ENCODE data around the gene NASP. TPM values are rescaled to one million over a fixed set of nuclear protein-coding genes. Genes with fewer than 3 reads are reported as not detected.

NASP gene
- total RNA-seq, 4 donors from 2014 or later: 44.3 to 79.7 (median 54.2) TPM

DNA sequence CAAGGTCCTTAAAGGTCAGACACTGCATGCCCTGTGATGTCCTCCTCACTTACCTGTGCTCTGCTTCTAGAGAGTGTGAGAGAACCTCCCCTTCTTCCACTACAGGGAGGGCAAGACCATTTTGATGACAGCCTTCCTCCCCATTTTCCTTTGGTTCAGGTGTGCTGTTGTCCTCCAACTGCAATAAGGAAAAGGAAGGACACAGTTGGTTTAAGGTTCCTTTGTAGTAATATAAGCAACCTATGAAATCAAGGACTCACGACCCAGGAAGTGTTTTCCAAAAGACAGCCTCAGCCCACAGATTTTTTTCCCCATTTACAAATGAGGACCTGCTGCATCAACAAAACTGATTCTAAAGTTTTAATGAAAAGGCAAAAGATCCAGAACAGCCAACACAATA is 46.6 kb downstream of the NASP start:
- no peaks in the 10 kb centered on the region for H3K9me3 ChIP-seq
- H3K27ac ChIP-seq: no peak overlapping the region
- peaks cover 0 to 97% of the 10 kb centered on the region in 2 donors for H3K36me3 ChIP-seq
- TF ChIP-seq, protein P1, sequence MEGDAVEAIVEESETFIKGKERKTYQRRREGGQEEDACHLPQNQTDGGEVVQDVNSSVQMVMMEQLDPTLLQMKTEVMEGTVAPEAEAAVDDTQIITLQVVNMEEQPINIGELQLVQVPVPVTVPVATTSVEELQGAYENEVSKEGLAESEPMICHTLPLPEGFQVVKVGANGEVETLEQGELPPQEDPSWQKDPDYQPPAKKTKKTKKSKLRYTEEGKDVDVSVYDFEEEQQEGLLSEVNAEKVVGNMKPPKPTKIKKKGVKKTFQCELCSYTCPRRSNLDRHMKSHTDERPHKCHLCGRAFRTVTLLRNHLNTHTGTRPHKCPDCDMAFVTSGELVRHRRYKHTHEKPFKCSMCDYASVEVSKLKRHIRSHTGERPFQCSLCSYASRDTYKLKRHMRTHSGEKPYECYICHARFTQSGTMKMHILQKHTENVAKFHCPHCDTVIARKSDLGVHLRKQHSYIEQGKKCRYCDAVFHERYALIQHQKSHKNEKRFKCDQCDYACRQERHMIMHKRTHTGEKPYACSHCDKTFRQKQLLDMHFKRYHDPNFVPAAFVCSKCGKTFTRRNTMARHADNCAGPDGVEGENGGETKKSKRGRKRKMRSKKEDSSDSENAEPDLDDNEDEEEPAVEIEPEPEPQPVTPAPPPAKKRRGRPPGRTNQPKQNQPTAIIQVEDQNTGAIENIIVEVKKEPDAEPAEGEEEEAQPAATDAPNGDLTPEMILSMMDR (IDR thresholded peaks at IDR 0.05): no peak
- no peak for TF ChIP-seq POLR2AphosphoS5 (IDR thresholded peaks at IDR 0.05)
- TF ChIP-seq EP300 (IDR thresholded peaks at IDR 0.05): no peak
- TF ChIP-seq POLR2A (IDR thresholded peaks at IDR 0.05): no peak
- ATAC-seq: no peak
- no peaks in the 10 kb centered on the region for H3K27me3 ChIP-seq
- WGBS, 2 donors (ENCODE audit: low coverage in 1 of 2): 50 to 80% methylated on average over 1 of the region's 1 CpG
- H3K4me1 ChIP-seq: peaks cover 0 to 11% (median 0%) of the 10 kb centered on the region in 3 donors
- H3K4me3 ChIP-seq: no peak overlapping the region

DNA sequence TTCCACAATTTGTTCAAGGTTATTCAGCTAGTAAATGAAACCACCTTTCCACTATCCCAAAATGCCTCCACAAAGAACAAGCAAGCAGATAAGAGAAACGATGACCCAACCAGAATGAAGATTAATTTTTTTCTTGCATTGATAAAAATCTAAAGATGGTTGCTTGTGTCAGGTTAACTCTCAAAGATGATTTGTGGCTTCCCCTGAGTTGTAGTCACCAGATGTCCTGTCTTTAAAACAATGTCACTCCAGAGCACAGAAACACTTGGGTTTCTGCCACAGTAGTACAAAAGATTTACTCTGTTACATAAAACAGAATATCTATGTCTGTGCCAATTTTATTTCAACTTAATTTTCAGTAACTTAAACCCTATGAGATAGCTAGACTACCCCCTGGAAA is 51.4 kb downstream of the NASP start:
- Histone ChIP-seq H3K27ac (no peak overlapping the region), H3K4me1 (peaks cover 0 to 6% (median 0%) of the 10 kb centered on the region in 3 donors), H3K36me3 (peaks cover 6 to 94% of the 10 kb centered on the region in 2 donors), H3K4me3 (no peak overlapping the region), H3K27me3 (no peaks in the 10 kb centered on the region), H3K9me3 (no peaks in the 10 kb centered on the region)
- TF ChIP-seq POLR2A (IDR thresholded peaks at IDR 0.05): no peak
- no peak for TF ChIP-seq POLR2AphosphoS5 (IDR thresholded peaks at IDR 0.05)
- TF ChIP-seq, protein P1 (IDR thresholded peaks at IDR 0.05): no peak
- TF ChIP-seq EP300 (IDR thresholded peaks at IDR 0.05): no peak
- 37 to 80% methylated on average over 1 of the region's 1 CpG for WGBS, 2 donors (ENCODE audit: low coverage in 1 of 2)
- ATAC-seq: no peak

DNA sequence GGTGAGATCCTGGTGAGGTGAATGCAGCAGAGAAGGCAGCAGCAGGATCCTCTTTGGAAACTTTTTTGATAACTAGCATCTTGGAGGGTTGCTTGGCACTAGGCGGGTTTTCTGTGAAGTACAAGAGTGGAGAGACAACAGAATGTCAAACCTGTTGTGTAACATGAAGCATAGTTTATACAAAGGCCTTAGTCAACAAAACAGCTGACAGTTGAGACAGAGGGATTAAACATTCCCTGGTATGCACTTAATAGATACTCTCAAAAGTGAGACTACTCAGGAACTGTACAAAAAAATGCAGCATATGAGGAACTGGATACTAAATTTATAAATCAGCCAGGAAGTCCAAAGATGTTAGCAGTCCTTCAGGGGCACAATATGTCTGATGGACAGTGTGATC is 56.5 kb downstream of the NASP start:
- Histone ChIP-seq H3K9me3 (no peaks in the 10 kb centered on the region), H3K4me3 (no peak overlapping the region), H3K27me3 (no peaks in the 10 kb centered on the region), H3K4me1 (peaks cover 0 to 16% (median 0%) of the 10 kb centered on the region in 3 donors), H3K36me3 (peaks cover 6 to 86% of the 10 kb centered on the region in 2 donors), H3K27ac (no peak overlapping the region)
- TF ChIP-seq POLR2A (IDR thresholded peaks at IDR 0.05) (no peak), EP300 (IDR thresholded peaks at IDR 0.05) (no peak)
- TF ChIP-seq, protein P1 (IDR thresholded peaks at IDR 0.05): no peak
- 57 to 100% methylated on average over 1 of the region's 1 CpG for WGBS, 2 donors (ENCODE audit: low coverage in 1 of 2)
- no peak for ATAC-seq

DNA sequence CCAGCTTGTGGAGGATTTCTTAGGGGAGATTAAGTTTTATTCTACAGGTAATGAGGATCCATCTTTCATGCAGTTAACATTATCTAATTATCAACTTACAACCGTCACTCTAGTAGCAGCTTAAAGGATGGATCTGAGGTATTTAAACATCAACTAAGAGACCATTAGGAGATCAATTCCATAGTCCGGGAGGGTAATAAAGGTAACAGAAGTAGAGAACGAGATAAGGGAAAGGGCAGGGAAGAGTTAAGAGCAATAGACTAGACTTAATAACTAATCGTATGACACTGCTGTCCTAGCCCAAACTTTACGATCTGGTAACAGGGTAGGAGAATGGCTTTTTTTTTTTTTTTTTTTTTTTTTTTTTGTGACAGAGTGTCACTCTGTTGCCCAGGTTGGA is 59.5 kb downstream of the NASP start:
- Histone ChIP-seq H3K9me3 (no peaks in the 10 kb centered on the region), H3K4me3 (no peak overlapping the region), H3K36me3 (peaks cover 6 to 84% of the 10 kb centered on the region in 2 donors), H3K27ac (no peak overlapping the region), H3K27me3 (no peaks in the 10 kb centered on the region), H3K4me1 (peaks cover 0 to 23% (median 0%) of the 10 kb centered on the region in 3 donors)
- 74 to 85% methylated on average over 5 of the region's 5 CpGs for WGBS, 2 donors (ENCODE audit: low coverage in 1 of 2)
- ATAC-seq: no peak
- TF ChIP-seq POLR2AphosphoS5 (IDR thresholded peaks at IDR 0.05) (no peak), POLR2A (IDR thresholded peaks at IDR 0.05) (no peak), EP300 (IDR thresholded peaks at IDR 0.05) (no peak)
- TF ChIP-seq, protein P1 (IDR thresholded peaks at IDR 0.05): no peak

DNA sequence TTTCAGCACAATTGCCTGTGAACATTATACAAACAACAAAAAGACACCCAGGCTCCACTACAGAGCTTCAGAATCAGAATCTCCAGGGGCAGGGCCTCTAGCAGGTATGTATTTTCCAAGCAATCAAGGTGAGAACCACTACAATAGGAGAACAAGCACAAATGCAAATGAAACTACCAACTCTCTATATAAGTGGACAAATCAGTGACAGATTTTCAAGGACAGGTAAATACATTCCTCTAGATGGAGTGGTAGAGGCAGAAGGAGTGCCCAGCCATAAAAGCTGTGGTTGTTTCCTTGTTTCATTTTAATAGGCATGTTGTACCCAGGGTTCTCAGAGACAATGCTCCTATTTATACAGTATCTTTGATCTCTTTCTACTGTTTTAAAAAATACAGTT is 60.1 kb downstream of the NASP start:
- Histone ChIP-seq H3K36me3 (peaks cover 1 to 84% of the 10 kb centered on the region in 2 donors), H3K27ac (no peak overlapping the region), H3K27me3 (no peaks in the 10 kb centered on the region), H3K4me1 (peaks cover 0 to 23% (median 0%) of the 10 kb centered on the region in 3 donors), H3K4me3 (no peak overlapping the region), H3K9me3 (no peaks in the 10 kb centered on the region)
- ATAC-seq: no peak
- no peak for TF ChIP-seq POLR2AphosphoS5 (IDR thresholded peaks at IDR 0.05)
- no peak for TF ChIP-seq EP300 (IDR thresholded peaks at IDR 0.05)
- TF ChIP-seq, protein P1 (IDR thresholded peaks at IDR 0.05): no peak
- TF ChIP-seq POLR2A (IDR thresholded peaks at IDR 0.05): no peak

All from gastroesophageal sphincter (tissue), 4 donors.